ENCODE results near the gene SPIN3.
A peak's percentile ranks its signal among the peaks of the same experiment; 100 is the strongest.
"Not testable (repeated sequence)": the region's sequence is repeated elsewhere in the genome, so short reads cannot be mapped to it uniquely, and the experiment has no call there.

The SPIN3 gene

DNA sequence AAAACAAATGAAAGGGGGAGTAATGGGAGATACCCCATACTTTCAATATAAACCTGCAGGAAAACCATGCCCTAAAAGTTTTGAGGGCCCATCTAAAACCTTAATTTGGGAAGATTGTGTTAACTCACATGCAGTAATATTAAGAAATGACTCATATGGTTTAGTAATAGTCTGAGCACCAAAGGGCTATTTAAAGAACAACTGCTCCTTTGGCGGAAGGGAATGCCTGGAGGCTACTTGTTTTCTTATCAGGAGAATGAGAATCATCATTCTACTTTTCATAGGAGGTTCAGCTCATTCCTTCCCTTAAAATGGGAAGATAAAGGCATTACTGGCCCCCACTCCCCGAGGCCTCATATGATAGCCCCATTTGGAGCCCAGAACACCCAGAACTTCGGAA, 47.6 kb downstream of the SPIN3 start:
- POLR2A ChIA-PET (ENCODE audit: low non-redundant PET) = no interaction called here
- TF ChIP-seq, protein P1, sequence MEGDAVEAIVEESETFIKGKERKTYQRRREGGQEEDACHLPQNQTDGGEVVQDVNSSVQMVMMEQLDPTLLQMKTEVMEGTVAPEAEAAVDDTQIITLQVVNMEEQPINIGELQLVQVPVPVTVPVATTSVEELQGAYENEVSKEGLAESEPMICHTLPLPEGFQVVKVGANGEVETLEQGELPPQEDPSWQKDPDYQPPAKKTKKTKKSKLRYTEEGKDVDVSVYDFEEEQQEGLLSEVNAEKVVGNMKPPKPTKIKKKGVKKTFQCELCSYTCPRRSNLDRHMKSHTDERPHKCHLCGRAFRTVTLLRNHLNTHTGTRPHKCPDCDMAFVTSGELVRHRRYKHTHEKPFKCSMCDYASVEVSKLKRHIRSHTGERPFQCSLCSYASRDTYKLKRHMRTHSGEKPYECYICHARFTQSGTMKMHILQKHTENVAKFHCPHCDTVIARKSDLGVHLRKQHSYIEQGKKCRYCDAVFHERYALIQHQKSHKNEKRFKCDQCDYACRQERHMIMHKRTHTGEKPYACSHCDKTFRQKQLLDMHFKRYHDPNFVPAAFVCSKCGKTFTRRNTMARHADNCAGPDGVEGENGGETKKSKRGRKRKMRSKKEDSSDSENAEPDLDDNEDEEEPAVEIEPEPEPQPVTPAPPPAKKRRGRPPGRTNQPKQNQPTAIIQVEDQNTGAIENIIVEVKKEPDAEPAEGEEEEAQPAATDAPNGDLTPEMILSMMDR (conservative IDR thresholded peaks at IDR 0.05; ENCODE audit: low read depth) = no peak
- CTCF ChIA-PET = no interaction called here

DNA sequence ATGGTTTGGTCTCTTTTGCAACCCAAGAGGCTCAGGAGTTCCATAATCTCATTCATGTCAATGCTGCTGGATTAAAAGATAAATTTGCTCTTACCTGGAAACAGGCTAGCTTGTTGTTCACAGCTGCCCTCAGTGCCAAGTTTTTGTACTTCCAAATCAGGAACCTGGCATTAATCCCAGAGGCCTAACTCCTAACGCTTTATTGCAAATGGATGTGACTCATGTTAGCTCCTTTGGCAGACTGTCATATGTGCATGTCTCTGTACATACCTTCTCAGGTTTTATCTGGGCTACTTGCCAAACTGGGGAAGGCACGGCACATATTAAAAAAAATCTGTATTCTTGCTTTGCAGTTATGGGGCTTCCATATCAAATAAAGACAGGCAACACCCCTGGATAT, 49.1 kb downstream of the SPIN3 start:
- H3K27ac ChIP-seq; CTCF ChIA-PET; POLR2A ChIA-PET (ENCODE audit: low non-redundant PET): not testable (repeated sequence)
- DNase-seq (ENCODE audit: low spot score) = peak; percentile 30

More for the DNA sequence above, 47.6 kb downstream of the SPIN3 start:
- peak; percentile 6 for DNase-seq (ENCODE audit: low spot score)
- no peak overlapping the region for H3K27ac ChIP-seq

DNA sequence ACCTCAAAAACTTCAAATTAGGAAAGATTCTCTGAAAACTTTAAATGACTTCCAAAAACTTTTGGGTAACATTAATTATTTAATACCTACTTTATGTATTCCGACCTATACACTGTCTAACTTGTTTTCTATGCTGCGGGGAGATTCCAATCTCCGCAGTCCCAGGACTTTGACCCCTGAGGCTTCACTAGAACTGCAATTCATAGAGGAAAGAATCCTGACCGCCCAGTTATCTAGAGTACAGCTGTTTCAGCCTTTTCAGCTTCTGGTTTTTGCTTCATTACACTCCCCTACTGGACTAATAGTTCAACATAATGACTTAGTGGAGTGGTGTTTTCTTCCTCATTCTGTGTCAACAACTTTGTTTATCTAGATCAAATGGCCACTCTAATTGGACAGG, 50.1 kb downstream of the SPIN3 start:
- DNase-seq (ENCODE audit: low spot score); H3K27ac ChIP-seq; CTCF ChIA-PET; POLR2A ChIA-PET (ENCODE audit: low non-redundant PET): not testable (repeated sequence)

DNA sequence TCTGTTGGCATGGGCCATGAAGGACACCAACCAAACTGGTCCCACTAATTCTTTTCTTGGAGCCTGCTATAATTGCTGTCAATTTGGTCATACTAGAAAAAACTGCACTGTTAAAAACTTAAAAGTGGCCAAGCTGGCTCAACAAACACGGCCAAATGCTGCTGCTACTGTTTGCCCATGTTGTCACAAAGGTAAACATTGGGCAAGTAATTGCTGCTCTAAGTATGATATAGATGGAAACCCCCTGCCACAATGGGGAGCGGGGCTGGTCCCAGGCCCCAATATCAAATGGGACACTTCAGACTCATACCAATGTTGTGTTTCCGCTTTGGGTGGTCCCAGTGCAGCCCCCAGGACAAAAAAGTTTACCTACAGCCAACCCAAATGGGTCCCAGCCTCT, 52.1 kb downstream of the SPIN3 start:
- no peak overlapping the region for H3K27ac ChIP-seq
- TF ChIP-seq, protein P1 (conservative IDR thresholded peaks at IDR 0.05; ENCODE audit: low read depth) = no peak
- ChIA-PET POLR2A (ENCODE audit: low non-redundant PET) (no interaction called here), CTCF (no interaction called here)
- DNase-seq (ENCODE audit: low spot score) = no peak
